HG03521 (cell line): ENCODE measurements around the gene UBXN7.
"Not testable (repeated sequence)": the region's sequence is repeated elsewhere in the genome, so short reads cannot be mapped to it uniquely, and the experiment has no call there.

Experiments
- ATAC-seq: cut with Tn5 transposase; IDR thresholded peaks from one replicate; pipeline ENCODE4 v1.9.1; 2021; ENCODE audit warnings: mild to moderate bottlenecking, moderate library complexity; ENCODE audit not compliant: unreplicated experiment

UBXN7 gene

GRCh38 chr3:196421668-196422067 lies 10.6 kb downstream of the UBXN7 start:
- ATAC-seq, result not testable (repeated sequence)

DNA sequence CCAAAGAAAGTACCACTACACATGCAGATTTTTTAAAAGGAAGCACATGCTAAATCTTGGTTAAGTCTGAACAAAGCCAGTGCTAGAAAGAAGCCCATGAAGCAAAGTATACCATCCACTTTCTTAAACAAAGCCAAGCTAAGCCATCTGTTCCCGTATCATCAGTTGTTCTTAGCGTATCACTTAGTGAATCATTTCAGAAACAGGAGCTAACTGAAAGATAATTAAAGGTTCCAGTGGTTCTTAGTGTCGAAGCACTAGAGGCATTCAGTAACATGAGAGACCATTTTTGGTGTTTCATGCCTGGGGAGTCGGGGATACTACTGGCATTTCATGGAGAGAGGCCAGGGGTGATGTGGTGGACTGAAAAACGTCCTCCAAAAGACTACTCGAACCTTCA lies 12.8 kb downstream of the UBXN7 start:
- no peak for ATAC-seq

DNA sequence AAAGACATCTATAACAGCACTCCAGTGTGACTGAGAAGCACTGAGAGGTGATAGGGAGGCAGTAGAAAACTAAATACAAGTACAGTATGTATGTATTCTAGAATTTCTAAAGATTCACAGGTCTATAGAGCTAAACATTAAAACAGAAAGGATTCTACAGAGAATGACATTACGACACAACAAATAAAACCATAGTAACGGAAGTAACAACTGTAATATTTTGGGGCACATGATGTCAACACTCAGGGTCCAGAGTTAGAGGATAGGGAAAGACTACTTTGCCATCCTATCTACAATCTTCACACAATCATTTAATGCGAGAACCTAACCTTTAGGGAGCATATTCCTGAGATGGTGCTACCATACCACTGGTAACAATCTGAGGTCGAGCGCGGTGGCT lies 13.6 kb downstream of the UBXN7 start:
- ATAC-seq, result no peak

GRCh38 chr3:196414469-196414868 lies 17.8 kb downstream of the UBXN7 start:
- no peak for ATAC-seq

GRCh38 chr3:196412704-196413103 lies 19.5 kb downstream of the UBXN7 start:
- no peak for ATAC-seq

DNA sequence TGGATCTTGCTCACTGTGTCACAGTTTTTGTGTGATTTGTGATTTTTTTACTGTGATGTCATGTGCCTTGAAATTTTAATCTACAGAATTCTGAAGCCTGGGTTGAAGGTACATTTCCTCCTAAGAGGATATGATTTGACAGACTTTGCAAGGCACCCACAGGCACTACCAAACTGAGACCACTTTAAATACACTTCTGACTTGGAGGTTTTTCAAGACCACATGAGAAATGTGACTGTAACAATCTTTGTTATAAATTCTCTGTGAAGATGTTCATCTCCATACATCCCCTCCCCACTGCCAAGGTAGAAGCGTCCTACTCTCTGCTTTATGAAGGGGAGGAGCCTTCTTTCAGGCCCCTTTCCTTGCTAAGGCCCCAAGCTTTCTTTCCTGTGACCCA lies 22.8 kb downstream of the UBXN7 start:
- ATAC-seq, result no peak

DNA sequence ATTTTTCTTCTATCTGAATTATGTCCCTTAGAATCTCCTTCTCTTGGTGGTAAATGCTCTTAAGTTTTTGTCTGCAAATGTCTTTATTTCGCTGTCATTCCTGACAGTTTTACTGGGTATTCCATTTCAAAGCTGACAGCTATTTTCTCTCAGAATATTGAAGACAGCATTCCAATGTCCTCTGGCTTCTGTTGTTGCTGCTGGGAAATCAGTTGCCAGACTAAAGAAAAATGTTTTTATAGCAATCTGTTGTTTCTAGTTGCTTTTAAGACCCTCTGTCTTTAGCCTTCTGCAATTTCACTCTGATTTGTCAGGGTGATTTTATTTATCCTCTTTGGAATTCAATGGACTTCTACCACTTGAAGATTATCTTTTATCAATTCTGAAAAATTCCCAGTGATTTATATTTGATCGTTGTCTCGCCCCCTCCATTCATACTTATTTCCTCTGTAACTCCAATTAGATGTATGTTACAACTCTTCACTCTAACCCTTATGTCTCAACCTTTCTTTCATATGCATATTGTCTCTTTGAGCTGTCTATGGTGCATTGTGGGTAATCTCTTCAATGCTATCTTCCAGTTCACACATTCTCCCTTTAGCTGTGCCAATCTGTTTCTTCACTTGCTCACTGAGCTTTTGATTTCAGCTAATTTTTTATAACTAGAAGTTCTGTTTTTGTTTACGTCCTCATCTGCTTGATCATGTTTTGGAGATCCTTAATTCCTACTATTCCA lies 23.5 kb downstream of the UBXN7 start:
- ATAC-seq, result no peak

DNA sequence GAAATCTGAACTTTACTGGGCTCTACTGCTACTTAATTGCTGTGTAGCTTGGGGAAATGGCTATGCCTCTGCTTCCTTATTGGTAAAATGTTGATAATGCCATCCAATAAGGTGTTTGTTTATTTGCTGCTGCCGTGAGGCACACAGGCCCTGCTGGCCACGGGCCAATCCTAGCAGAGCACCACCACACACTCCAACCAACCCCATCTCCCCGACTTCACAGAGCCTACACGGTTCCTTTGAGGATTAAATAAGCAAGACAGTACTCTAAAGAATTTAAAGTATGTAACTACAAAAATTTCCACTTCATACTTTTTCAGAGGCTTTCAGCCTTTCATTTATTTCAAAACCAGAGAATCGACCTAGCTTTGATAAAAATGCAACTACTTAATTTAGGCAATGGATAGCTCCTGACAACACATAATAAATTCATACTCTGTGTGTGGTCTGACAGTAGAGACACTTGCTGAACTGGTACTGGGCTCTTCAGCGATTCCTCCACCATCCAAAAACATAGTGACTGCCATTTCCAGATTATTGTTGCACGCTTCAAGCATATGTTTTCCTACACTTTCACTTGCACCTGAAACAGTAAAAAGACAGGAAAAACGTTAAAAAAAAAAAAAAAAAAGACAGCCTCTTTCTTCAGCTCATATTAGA lies 25.3 kb downstream of the UBXN7 start:
- ATAC-seq, result no peak

- no peak for ATAC-seq
Measured at GRCh38 chr3:196400331-196400730, 31.9 kb downstream of the UBXN7 start.

- no peak for ATAC-seq
Measured at GRCh38 chr3:196399485-196399945, 32.7 kb downstream of the UBXN7 start.

- ATAC-seq, result no peak
Measured at GRCh38 chr3:196398782-196399181, 33.4 kb downstream of the UBXN7 start.

DNA sequence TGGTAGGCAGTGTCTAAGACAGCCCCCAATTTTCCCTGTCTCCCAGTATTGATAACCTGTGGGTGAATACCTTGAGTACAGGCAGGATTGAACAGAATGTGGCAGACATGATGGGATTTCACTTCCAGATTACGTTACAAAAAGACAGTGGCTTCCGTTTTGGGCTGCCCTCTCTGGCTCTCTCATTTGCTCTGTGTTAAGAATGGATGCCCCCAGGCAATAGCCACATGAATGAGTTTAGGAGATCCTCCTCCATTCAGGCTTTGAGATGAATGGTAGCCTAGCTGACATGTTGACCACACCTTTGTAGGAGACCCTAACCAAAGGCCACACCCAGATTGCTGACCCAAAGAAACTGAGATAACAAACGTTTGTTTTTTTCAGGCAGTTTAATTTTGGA lies 34.3 kb downstream of the UBXN7 start:
- no peak for ATAC-seq

GRCh38 chr3:196390116-196390515 lies 42.1 kb downstream of the UBXN7 start:
- no peak for ATAC-seq

GRCh38 chr3:196388956-196389355 lies 43.3 kb downstream of the UBXN7 start:
- no peak for ATAC-seq

DNA sequence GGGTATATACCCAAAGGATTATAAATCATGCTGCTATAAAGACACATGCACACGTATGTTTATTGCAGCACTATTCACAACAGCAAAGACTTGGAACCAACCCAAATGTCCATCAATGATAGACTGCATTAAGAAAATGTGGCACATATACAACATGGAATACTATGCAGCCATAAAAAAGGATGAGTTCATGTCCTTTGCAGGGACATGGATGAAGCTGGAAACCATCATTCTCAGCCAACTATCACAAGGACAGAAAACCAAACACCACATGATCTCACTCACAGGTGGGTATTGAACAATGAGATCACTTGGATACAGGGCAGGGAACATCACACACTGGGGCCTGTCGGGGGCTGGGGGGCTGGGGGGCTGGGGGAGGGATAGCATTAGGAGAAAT lies 44.3 kb downstream of the UBXN7 start:
- not testable (repeated sequence) for ATAC-seq

- ATAC-seq, result not testable (repeated sequence)
Measured at GRCh38 chr3:196386797-196387196, 45.4 kb downstream of the UBXN7 start.

GRCh38 chr3:196386034-196386433 lies 46.2 kb downstream of the UBXN7 start:
- not testable (repeated sequence) for ATAC-seq

GRCh38 chr3:196385446-196385845 lies 46.8 kb downstream of the UBXN7 start:
- ATAC-seq, result not testable (repeated sequence)

- no peak for ATAC-seq
Measured at GRCh38 chr3:196378146-196378841, 53.9 kb downstream of the UBXN7 start.

- ATAC-seq, result no peak
Measured at GRCh38 chr3:196377321-196377720, 54.9 kb downstream of the UBXN7 start.

GRCh38 chr3:196365736-196366135 lies 66.5 kb downstream of the UBXN7 start:
- ATAC-seq, result no peak

- no peak for ATAC-seq
Measured at GRCh38 chr3:196360586-196360985, 71.6 kb downstream of the UBXN7 start.
